H9 (cell line): ENCODE results near the gene RABEP1. TPM values are rescaled to one million over a fixed set of nuclear protein-coding genes. Genes with fewer than 3 reads are reported as not detected.

Source experiments
- DNase-seq: peaks from one replicate; pipeline ENCODE4 v3.0.0-alpha.2; 2017
- H2AFZ ChIP-seq: one replicate; pipeline ENCODE4 v1.6.1; 2013; ENCODE audit warnings: mild to moderate bottlenecking, low read length, control low read depth, moderate library complexity
- H2AK5ac ChIP-seq: 2 replicates; pipeline ENCODE4 v1.6.1; 2013; ENCODE audit warnings: low read length, control low read depth, mixed read lengths; ENCODE audit not compliant: insufficient read length
- H2BK120ac ChIP-seq: one replicate; pipeline ENCODE4 v1.6.1; 2013; ENCODE audit warnings: low read depth, mild to moderate bottlenecking, low read length, control low read depth, inconsistent platforms; ENCODE audit not compliant: poor library complexity, severe bottlenecking
- H2BK12ac ChIP-seq: 2 replicates; pipeline ENCODE4 v1.6.1; 2013; ENCODE audit warnings: low read length, control low read depth, mixed read lengths, low read depth; ENCODE audit not compliant: insufficient read length
- H2BK15ac ChIP-seq: 2 replicates; pipeline ENCODE4 v1.6.1; 2013; ENCODE audit warnings: low read depth, low read length, control low read depth
- H2BK20ac ChIP-seq: one replicate; pipeline ENCODE4 v1.6.1; 2013; ENCODE audit warnings: low read depth, mild to moderate bottlenecking, low read length, control low read depth, inconsistent platforms; ENCODE audit not compliant: poor library complexity, severe bottlenecking
- H2BK5ac ChIP-seq: 2 replicates; pipeline ENCODE4 v1.6.1; 2013; ENCODE audit warnings: low read length, control low read depth, mixed read lengths; ENCODE audit not compliant: insufficient read length
- H3K14ac ChIP-seq: 2 replicates; pipeline ENCODE4 v1.6.1; 2013; ENCODE audit warnings: low read length, control low read depth; ENCODE audit not compliant: insufficient read depth
- H3K18ac ChIP-seq: 2 replicates; pipeline ENCODE4 v1.6.1; 2013; ENCODE audit warnings: low read depth, mild to moderate bottlenecking, mixed read lengths, low read length, control low read depth; ENCODE audit not compliant: insufficient read length
- H3K23ac ChIP-seq: 2 replicates; pipeline ENCODE4 v1.6.1; 2013; ENCODE audit warnings: low read length, control low read depth, mixed read lengths, low read depth; ENCODE audit not compliant: insufficient read length
- H3K23me2 ChIP-seq: 2 replicates; pipeline ENCODE4 v1.6.1; 2013; ENCODE audit warnings: low read depth, mild to moderate bottlenecking, mixed read lengths, low read length, control low read depth; ENCODE audit not compliant: insufficient read length, poor library complexity, severe bottlenecking
- H3K27ac ChIP-seq: 2 replicates; pipeline ENCODE4 v1.5.1; 2013; ENCODE audit warnings: low read length, control low read depth, mixed read lengths, low read depth; ENCODE audit not compliant: insufficient read length
- H3K27me3 ChIP-seq: 2 replicates; pipeline ENCODE4 v1.6.1; 2013; ENCODE audit warnings: low read length, control low read depth, inconsistent platforms; ENCODE audit not compliant: insufficient read depth
- H3K4ac ChIP-seq: 2 replicates; pipeline ENCODE4 v1.6.1; 2013; ENCODE audit warnings: low read depth, mild to moderate bottlenecking, control low read depth, inconsistent platforms, low read length, moderate library complexity
- H3K4me1 ChIP-seq: 2 replicates; pipeline ENCODE4 v1.6.1; 2013; ENCODE audit warnings: low read length, control low read depth, inconsistent platforms; ENCODE audit not compliant: insufficient read depth
- H3K4me2 ChIP-seq: 2 replicates; pipeline ENCODE4 v1.6.1; 2013; ENCODE audit warnings: low read length, control low read depth, mixed read lengths; ENCODE audit not compliant: insufficient read length, insufficient read depth
- H3K56ac ChIP-seq: 2 replicates; pipeline ENCODE4 v1.6.1; 2013; ENCODE audit warnings: low read depth, mild to moderate bottlenecking, mixed read lengths, low read length, control low read depth; ENCODE audit not compliant: insufficient read length
- H3K79me1 ChIP-seq: 2 replicates; pipeline ENCODE4 v1.6.1; 2013; ENCODE audit warnings: low read depth, mild to moderate bottlenecking, moderate library complexity, low read length, control low read depth, inconsistent platforms; ENCODE audit not compliant: insufficient read depth, poor library complexity, severe bottlenecking
- H3K79me2 ChIP-seq: 2 replicates; pipeline ENCODE4 v1.6.1; 2013; ENCODE audit warnings: low read length, control low read depth, inconsistent platforms; ENCODE audit not compliant: insufficient read depth
- H3K9ac ChIP-seq: 2 replicates; pipeline ENCODE4 v1.6.1; 2013; ENCODE audit warnings: low read length, control low read depth, mixed read lengths; ENCODE audit not compliant: insufficient read length; ENCODE audit errors: extremely low read depth
- H3K9me3 ChIP-seq: one replicate; pipeline ENCODE4 v1.6.1; 2013; ENCODE audit warnings: low read depth, low read length, inconsistent platforms; ENCODE audit not compliant: control insufficient read depth
- H3T11ph ChIP-seq: one replicate; pipeline ENCODE4 v1.6.1; 2013; ENCODE audit warnings: mild to moderate bottlenecking, low read length, control low read depth, inconsistent platforms
- H4K20me1 ChIP-seq: one replicate; pipeline ENCODE4 v1.6.1; 2013; ENCODE audit not compliant: control insufficient read depth, insufficient read length, insufficient read depth
- H4K5ac ChIP-seq: 2 replicates; pipeline ENCODE4 v1.6.1; 2013; ENCODE audit warnings: low read depth, mild to moderate bottlenecking, mixed read lengths, low read length, control low read depth; ENCODE audit not compliant: insufficient read length
- H4K8ac ChIP-seq: replicated peaks from 2 replicates; pipeline ENCODE4 v1.6.1; 2013; ENCODE audit warnings: low read length, control low read depth, mixed read lengths, low read depth; ENCODE audit not compliant: insufficient read length
- H4K91ac ChIP-seq: 2 replicates; pipeline ENCODE4 v1.6.1; 2013; ENCODE audit warnings: low read depth, mild to moderate bottlenecking, moderate library complexity, mixed read lengths, low read length, control low read depth; ENCODE audit not compliant: insufficient read length
- H3K27ac Mint-ChIP-seq, 3 experiments: 2 replicates in 2 of 3; 3 replicates in 1 of 3; pipeline ENCODE4 v1.8.0; 2020 to 2021; ENCODE audit warnings: mixed read lengths in 3 of 3, mild to moderate bottlenecking in 1 of 3, moderate library complexity in 1 of 3
- H3K27me3 Mint-ChIP-seq: 2 replicates; pipeline ENCODE4 v1.8.0; 2021; ENCODE audit warnings: low read depth, mild to moderate bottlenecking, moderate library complexity, mixed read lengths
- H3K36me3 Mint-ChIP-seq, 3 experiments: 2 replicates in 2 of 3; 3 replicates in 1 of 3; pipeline ENCODE4 v1.8.0; 2020 to 2021; ENCODE audit warnings: low read depth in 3 of 3, mixed read lengths in 3 of 3; ENCODE audit not compliant: insufficient read depth in 1 of 3
- H3K4me1 Mint-ChIP-seq, 2 experiments: 2 replicates each; pipeline ENCODE4 v1.8.0; 2020; ENCODE audit warnings: mixed read lengths in 2 of 2
- H3K4me3 Mint-ChIP-seq, 2 experiments: 2 replicates in 1 of 2; 3 replicates in 1 of 2; pipeline ENCODE4 v1.8.0; 2020 to 2021; ENCODE audit warnings: mild to moderate bottlenecking in 2 of 2, mixed read lengths in 2 of 2, moderate library complexity in 1 of 2
- H3K9me3 Mint-ChIP-seq, 2 experiments: 2 replicates in 1 of 2; 3 replicates in 1 of 2; pipeline ENCODE4 v1.8.0; 2020; ENCODE audit warnings: mild to moderate bottlenecking in 2 of 2, mixed read lengths in 2 of 2, moderate library complexity in 1 of 2
- CTCF ChIP-seq: fragments of 200-600 bp; sonication (generic); conservative IDR thresholded peaks from 3 replicates; pipeline ENCODE4 v1.8.0; 2021; ENCODE audit warnings: antibody characterized with exemption, mild to moderate bottlenecking
- WGBS: extraction: QIAGEN DNeasy Blood & Tissue Kit; methylation state at CpG from one replicate; pipeline ENCODE4 v1.1.7; 2013; ENCODE audit warnings: missing lambda C conversion rate, low lambda C conversion rate, mixed read lengths; ENCODE audit not compliant: insufficient read length; ENCODE audit errors: extremely low coverage; 5-methylcytosine and 5-hydroxymethylcytosine counted together
- total RNA-seq: library from RNA; stranded (reverse); gene quantifications from 2 replicates; pipeline ENCODE4 v1.2.1, GENCODE V29; 2021

Gene RABEP1
- total RNA-seq, 1 experiment from 2014 or later, result 46.9 TPM

- no peak overlapping the region for H3K4ac ChIP-seq
- H2AK5ac ChIP-seq, result no peak overlapping the region
- peaks cover 3% of the 10 kb centered on the region for H3K79me1 ChIP-seq
- H3K4me2 ChIP-seq, result no peak overlapping the region
- H4K91ac ChIP-seq, result no peak overlapping the region
- H2BK15ac ChIP-seq, result no peak overlapping the region
- no peak overlapping the region for H3K14ac ChIP-seq
- no peak overlapping the region for H2BK5ac ChIP-seq
- no peak overlapping the region for H3K27ac Mint-ChIP-seq
- no peak overlapping the region for H2BK120ac ChIP-seq
- no peaks in the 10 kb centered on the region for H3K4me1 Mint-ChIP-seq
- H3K4me3 Mint-ChIP-seq, result no peak overlapping the region
- TF ChIP-seq CTCF, result no peak
- H3K23ac ChIP-seq, result no peak overlapping the region
- H2AFZ ChIP-seq, result no peak overlapping the region
- no peak overlapping the region for H2BK12ac ChIP-seq
- H3K56ac ChIP-seq, result no peak overlapping the region
- no peak overlapping the region for H2BK20ac ChIP-seq
- H3K9ac ChIP-seq, result no peak overlapping the region
- 0 out of 2 replicates have a peak, but pooled peaks cover 1% of the 10 kb centered on the region for H3K79me2 ChIP-seq
- H3K27ac ChIP-seq, result no peak overlapping the region
- no peaks in the 10 kb centered on the region for H3K23me2 ChIP-seq
- peaks cover 40 to 86% (median 51%) of the 10 kb centered on the region in 3 experiments; a peak in 6 of 7 replicates for H3K36me3 Mint-ChIP-seq
- no peak overlapping the region for H3K18ac ChIP-seq
- no peak overlapping the region for H4K8ac ChIP-seq
- H4K5ac ChIP-seq, result no peak overlapping the region
- DNase-seq, result no peak
- H3T11ph ChIP-seq, result no peak overlapping the region
- H4K20me1 ChIP-seq, result no peaks in the 10 kb centered on the region
- no peaks in the 10 kb centered on the region for H3K4me1 ChIP-seq
- no peaks in the 10 kb centered on the region for H3K27me3 ChIP-seq
- no peaks in the 10 kb centered on the region for H3K27me3 Mint-ChIP-seq
- H3K9me3 ChIP-seq, result no peaks in the 10 kb centered on the region
- H3K9me3 Mint-ChIP-seq, result no peaks in the 10 kb centered on the region
- no CpG with 5 or more reads among the region's 6 CpGs for WGBS
Observed at GRCh38 chr17:5399767-5400166, 117.7 kb downstream of the RABEP1 start.
